Ovary (tissue), 3 donors: ENCODE measurements around the gene MGAT5.

Source experiments
- CTCF ChIP-seq, 3 donors: fragments of 450-650 bp in 2 of 3; fragments of 200-600 bp in 1 of 3; IDR thresholded peaks; one replicate each; pipeline versions ENCODE4 v1.5.1 to v1.8.0; 2016 to 2022; ENCODE audit warnings: antibody characterized with exemption in 3 of 3, mild to moderate bottlenecking in 1 of 3
- EP300 ChIP-seq: sonication (generic); formaldehyde crosslinking; IDR thresholded peaks from one replicate; pipeline ENCODE4 v1.6.1; 2017; ENCODE audit warnings: antibody characterized with exemption
- POLR2A ChIP-seq: fragments of 450-650 bp; IDR thresholded peaks from one replicate; pipeline ENCODE4 v1.6.1; 2017; ENCODE audit warnings: antibody characterized with exemption, mild to moderate bottlenecking, moderate library complexity
- donor health status: DM: no; HTN: no; CAD: no.

GRCh38 chr2:134446383-134447017 is 192.6 kb downstream of the MGAT5 start:
- TF ChIP-seq CTCF (IDR thresholded peaks at IDR 0.05) (no peak), POLR2A (no peak), EP300 (no peak)
